Measurements from ENCODE around the gene SAFB.

- TF ChIP-seq EZH2 (IDR thresholded peaks at IDR 0.05; ENCODE audit: borderline replicate concordance, insufficient read depth, low read length, poor library complexity, severe bottlenecking) = no peak
- TF ChIP-seq EP300 (conservative IDR thresholded peaks at IDR 0.05; ENCODE audit: poor library complexity, severe bottlenecking) = no peak
- TF ChIP-seq CTCF (IDR thresholded peaks at IDR 0.05; ENCODE audit: poor library complexity, severe bottlenecking) = no peak
- TF ChIP-seq POLR2AphosphoS5 (IDR thresholded peaks at IDR 0.05) = no peak
- TF ChIP-seq REST (IDR thresholded peaks at IDR 0.05; ENCODE audit: borderline replicate concordance) = no peak
- TF ChIP-seq RAD21 (conservative IDR thresholded peaks at IDR 0.05) = no peak
These were observed 5.8 kb upstream of the SAFB start for GRCh38 chr19:5617080-5617479.
